Embryonic facial prominence (tissue), 1 donor: ENCODE measurements around the gene FAM168A.

ENCODE experiments used
- DNase-seq: peaks from one replicate; pipeline ENCODE4 v3.0.0-alpha.2; 2016; ENCODE audit errors: extremely low spot score

The FAM168A gene

GRCh38 chr11:73401217-73401923 is 196.5 kb downstream of the FAM168A start:
- no peak for DNase-seq

- no peak for DNase-seq
Observed at GRCh38 chr11:73400293-73400692, 197.6 kb downstream of the FAM168A start.

DNA sequence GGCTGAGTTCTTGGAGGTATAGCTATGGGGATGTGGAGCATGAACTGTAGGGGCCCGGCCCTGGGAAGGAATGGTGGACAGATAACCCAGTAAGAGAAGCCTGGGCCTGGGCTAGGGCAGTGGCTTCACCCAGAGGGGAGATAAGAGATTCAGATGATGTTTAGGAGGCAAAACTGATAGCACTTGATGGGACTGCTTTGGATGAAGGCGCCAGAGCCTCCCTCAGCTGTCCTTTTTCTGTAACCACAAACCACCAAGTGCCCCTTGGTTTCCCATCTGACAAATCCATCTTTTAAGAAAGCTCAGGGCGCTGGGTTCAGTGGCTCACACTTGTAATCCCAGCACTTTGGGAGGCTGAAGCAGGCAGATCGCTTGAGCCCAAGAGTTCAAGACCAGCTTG is 198.3 kb downstream of the FAM168A start:
- DNase-seq = no peak

DNA sequence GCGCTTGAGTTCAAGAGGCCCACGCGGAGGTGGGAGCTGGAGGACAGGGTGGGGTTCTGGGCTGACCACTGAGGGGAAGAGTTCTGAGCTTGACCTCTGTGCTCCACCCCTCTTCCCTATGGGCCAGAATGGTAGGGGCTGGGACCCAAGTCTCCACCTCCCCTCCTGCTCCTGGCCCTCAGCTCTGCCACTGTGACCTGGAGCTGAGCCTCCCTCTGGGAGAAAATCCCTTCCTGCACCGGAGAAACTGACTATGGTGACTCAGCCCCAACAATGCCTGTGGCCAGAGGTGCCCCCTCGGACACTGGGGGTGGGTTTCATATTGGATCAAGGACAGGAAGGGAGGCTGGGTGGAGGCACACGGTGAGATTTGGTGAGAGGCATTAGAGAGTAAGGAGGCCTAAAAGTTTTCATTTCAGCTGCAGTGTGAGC is 198.7 kb downstream of the FAM168A start:
- no peak for DNase-seq

DNA sequence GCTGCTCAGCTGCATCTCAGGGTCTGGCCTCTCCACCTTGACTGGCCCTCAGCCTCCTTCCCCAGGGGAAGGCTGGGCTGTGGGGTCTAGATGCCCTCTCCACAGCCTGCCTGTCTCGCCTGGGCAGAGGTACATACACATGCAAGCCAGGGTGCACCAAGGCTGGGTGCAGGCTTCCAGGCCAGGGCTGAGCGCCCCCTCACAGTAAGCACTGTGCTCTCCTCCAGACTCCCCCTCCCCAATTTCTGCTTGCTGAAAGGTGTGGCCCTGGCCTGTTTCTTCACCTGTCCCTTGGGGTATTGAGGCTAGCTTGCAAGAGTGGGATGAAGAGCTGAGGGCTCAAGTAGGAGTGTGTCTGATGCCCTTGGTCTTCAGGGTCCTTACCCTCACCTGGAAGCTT is 199.2 kb downstream of the FAM168A start:
- no peak for DNase-seq

DNA sequence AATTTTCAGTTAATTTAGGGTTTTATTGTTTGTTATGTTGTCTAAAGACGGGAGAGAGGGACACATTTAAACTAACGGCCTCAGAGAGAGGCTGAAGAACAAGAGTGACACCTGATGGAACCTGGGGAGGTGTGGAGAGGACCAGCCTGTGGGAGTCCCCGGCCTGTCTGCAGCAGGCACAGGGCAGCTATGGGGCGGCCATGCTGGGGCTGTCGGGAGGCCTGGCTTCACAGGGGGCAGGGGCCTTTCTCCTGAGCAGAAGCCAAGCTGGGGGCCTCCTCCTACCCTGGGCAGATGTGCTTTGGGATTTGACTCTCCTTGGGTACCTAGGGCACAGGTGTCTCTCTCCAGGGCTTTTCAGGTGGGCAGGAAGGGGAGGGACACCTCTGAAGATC is 199.8 kb downstream of the FAM168A start:
- no peak for DNase-seq

DNA sequence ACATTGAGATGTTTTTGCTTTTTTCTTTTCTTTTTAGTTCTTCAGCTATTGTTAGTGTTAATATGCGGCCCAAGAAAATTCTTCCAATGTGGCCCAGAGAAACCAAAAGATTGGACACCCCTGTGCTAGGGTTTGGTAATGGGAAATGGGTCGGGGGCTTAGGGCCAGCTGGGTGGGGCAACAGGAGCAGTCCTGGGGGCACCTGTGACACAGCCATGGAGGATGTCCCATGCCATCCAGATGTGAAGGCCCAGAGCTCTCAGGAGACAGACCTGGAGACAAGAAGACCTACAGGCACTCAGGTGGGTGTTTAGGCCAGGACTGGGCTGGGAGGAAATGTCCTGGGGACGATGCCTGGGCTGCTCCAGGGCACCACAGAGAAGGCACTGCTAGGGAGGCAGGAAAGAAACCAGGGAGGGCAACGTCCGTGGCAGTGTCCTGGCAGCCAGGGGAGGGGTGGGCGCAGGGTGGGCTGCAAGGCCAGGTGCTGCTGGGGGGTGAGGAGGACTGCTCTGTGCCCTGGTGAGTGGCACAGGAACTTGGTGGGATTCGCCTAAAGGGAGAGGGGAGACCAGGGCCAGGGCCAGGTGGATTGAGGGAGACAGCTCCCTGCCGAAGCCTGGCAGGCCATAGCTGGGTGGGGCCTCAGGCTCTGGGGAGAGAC is 200.3 kb downstream of the FAM168A start:
- DNase-seq = no peak

GRCh38 chr11:73396985-73397384 is 200.9 kb downstream of the FAM168A start:
- DNase-seq = no peak

DNA sequence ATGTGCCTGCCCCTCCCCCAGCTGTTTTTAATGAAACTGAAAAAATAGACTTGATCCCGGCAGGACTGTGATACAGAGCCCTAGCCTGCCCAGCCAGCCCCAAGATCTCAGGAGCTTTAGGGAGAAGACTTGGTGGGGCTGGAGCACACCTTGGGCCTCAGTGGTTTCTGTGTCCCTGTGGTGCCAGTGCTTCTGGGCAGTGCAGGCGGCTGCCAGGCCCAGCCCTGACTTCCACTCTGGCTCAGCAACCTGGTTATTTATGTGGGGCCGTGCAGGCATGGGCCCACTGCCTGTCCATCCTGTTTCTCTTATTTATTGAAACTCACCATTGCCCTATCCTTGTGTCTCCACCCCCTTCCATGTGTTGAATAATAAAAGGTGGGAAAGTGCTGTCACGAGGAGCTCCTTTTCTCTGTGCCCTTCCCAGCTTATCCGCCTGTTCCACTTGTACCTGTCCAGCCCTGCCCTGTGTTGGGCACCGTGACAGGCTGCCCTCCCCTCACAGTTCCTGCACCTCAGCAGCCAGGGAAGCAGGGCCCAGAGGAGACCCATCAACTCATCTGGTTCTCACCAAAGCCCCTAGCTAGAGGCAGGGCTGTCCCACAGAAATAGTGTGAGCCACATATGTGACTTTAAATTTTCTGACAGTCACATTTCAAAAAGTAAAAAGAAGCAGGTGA is 201.5 kb downstream of the FAM168A start:
- DNase-seq = no peak

GRCh38 chr11:73395297-73396208 is 202.4 kb downstream of the FAM168A start:
- DNase-seq = no peak

- DNase-seq = no peak
Observed at GRCh38 chr11:73394416-73395296, 203.3 kb downstream of the FAM168A start.

- no peak for DNase-seq
Observed at GRCh38 chr11:73393479-73394415, 204.2 kb downstream of the FAM168A start.

DNA sequence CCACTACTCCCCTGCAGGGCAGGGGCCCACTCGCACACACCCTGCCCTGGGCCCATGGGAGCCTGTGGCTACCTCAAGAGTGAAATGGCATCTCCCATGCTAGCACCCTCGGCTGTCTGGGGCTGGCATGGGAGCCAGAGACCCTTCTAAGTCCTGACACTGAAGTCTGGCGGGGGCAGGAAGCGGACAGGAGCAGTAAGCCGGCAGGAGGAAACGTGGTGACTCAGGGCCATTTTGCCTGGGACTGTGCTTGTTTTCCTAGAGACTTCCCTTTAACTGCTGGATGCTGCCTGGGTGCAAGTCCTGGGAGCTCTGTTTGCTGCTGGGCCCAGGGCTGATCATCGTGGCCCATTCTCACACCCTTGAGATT is 204.9 kb downstream of the FAM168A start:
- DNase-seq = no peak

- DNase-seq = no peak
Observed at GRCh38 chr11:73392108-73393010, 205.6 kb downstream of the FAM168A start.

GRCh38 chr11:73391665-73392064 is 206.2 kb downstream of the FAM168A start:
- DNase-seq = no peak

DNA sequence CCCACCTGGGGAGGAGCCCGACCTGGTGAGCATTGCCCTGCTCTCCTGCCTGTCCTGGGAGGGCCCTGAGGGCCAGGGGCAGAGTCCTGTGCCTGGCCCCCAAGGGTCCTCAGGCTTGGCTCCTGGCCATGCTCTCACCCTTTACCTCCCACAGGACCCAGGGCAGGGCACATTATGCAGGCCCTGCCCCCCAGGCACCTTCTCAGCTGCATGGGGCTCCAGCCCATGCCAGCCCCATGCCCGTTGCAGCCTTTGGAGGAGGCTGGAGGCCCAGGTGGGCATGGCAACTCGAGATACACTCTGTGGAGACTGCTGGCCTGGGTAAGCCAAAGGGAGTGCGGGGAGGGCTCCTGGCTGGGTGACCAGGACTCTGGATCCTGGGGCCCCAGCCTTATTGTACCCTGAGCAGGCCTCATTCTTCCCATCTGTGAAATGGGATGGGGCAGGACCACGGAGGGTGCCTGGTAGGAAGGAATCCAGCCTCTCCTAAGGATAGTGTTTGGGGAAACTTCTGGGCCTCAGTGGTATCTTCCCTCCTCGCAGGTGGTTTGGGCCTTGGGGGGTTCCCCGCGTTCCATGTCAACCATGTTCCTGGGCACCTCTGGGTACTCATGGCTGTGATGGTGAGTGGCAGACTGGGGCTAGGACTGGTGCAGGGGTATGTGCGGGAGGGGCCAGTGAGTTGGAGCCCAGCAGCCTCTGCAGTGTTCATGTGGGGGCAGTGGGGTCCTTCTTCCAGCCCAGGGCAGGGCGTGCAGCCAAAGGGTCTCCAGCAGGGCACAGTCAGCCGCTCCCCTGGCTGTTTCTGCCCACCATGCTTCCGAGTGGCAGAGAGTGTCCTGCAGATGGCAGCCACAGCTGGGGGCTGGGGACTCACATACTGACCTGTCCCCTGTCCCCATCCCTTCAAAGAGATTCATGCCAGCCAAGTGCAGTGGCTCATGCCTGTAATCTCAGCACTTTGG is 207.0 kb downstream of the FAM168A start:
- no peak for DNase-seq

DNA sequence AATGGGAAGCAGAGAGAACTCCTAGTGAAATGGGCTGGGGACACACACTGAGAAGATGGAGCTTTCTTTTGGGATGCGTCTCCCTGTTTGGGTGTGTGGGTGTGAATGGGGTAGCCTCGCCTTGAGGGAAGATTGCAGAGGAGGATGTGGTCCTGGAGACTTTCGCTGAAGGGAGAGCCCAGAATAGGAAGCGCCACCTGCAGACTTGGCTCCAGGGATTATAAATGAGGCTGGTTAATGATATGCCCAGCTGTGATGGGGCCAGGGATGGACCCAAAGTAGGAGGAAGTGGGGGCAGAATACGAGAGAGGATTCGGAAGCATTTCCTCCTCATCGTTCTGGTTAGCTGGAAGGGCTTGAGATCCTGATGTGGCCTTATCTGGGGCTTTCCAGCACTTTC is 208.0 kb downstream of the FAM168A start:
- no peak for DNase-seq

GRCh38 chr11:73389134-73389525 is 208.8 kb downstream of the FAM168A start:
- no peak for DNase-seq
